Heart left ventricle (tissue), 16 donors: ENCODE measurements around the gene NTRK2. TPM values are rescaled to one million over a fixed set of nuclear protein-coding genes. Genes with fewer than 3 reads are reported as not detected.

Experiments used
- ATAC-seq, 4 donors: fragments of 200-7000 bp; cut with Tn5 transposase; one replicate each; pipeline ENCODE4 v1.9.1; 2020 to 2022; ENCODE audit warnings: moderate library complexity in 4 of 4, mild to moderate bottlenecking in 3 of 4, moderate number of reproducible peaks in 1 of 4
- DNase-seq, 5 donors: peaks; one replicate each; pipeline ENCODE4 v3.0.0-alpha.2; 2020
- H3K27ac ChIP-seq, 12 donors: fragments of 200-600 bp; sonication (generic) in 4 of 12; one replicate each; pipeline versions ENCODE4 v1.5.0 to v1.8.0; 2016 to 2022; ENCODE audit warnings: mild to moderate bottlenecking in 2 of 12
- H3K27me3 ChIP-seq, 9 donors: fragments of 200-600 bp; sonication (generic) in 2 of 9; one replicate each; pipeline versions ENCODE4 v1.5.1 to v1.8.0; 2016 to 2022; ENCODE audit warnings: mild to moderate bottlenecking in 3 of 9
- H3K36me3 ChIP-seq, 9 donors: fragments of 200-600 bp; sonication (generic) in 2 of 9; one replicate each; pipeline versions ENCODE4 v1.5.0 to v1.8.0; 2018 to 2022; ENCODE audit warnings: mild to moderate bottlenecking in 2 of 9
- H3K4me1 ChIP-seq, 12 donors: fragments of 200-600 bp; sonication (generic) in 4 of 12; one replicate each; pipeline versions ENCODE4 v1.5.0 to v1.8.0; 2016 to 2022; ENCODE audit warnings: mild to moderate bottlenecking in 3 of 12
- H3K4me3 ChIP-seq, 12 donors: fragments of 200-600 bp; sonication (generic) in 4 of 12; one replicate each; pipeline versions ENCODE4 v1.5.0 to v1.8.0; 2017 to 2022; ENCODE audit warnings: mild to moderate bottlenecking in 9 of 12, moderate library complexity in 4 of 12
- H3K9me3 ChIP-seq, 12 donors: fragments of 200-600 bp; sonication (generic) in 4 of 12; one replicate each; pipeline versions ENCODE4 v1.5.0 to v1.8.0; 2016 to 2022; ENCODE audit warnings: mild to moderate bottlenecking in 1 of 12
- POLR2A ChIP-seq, 2 donors: fragments of 450-650 bp; IDR thresholded peaks; one replicate each; pipeline ENCODE4 v1.6.1; 2017; ENCODE audit warnings: antibody characterized with exemption in 2 of 2, mild to moderate bottlenecking in 2 of 2, moderate library complexity in 2 of 2
- WGBS, 4 donors: extraction: QIAGEN DNeasy Blood & Tissue Kit in 2 of 4; methylation state at CpG; one replicate each; pipeline versions ENCODE4 v1.1.5 to v1.1.7; 2013 to 2018; 5-methylcytosine and 5-hydroxymethylcytosine counted together
- intact Hi-C, 10 donors: fragments of 100-400 bp; cut with DNase I; formaldehyde crosslinking; loops; one replicate each; pipeline versions ENCODE4 v1.11.1 to v1.14.2; 2022
- polyA plus RNA-seq, 2 donors: library from polyadenylated mRNA; stranded (reverse); fragments of 200-250 nt; gene quantifications; one replicate each; pipeline ENCODE4 v1.2.3, GENCODE V29; 2013
- total RNA-seq, 9 donors: library from RNA; depleted of rRNA in 2 of 9; stranded (reverse); fragments of >200 nt in 2 of 9; fragmentation: NEBNext Ultra II Directional in 3 of 9; extraction: Animal tissue kit (Norgen Biotek cat#: 25700) in 3 of 9; gene quantifications; one replicate each; pipeline versions ENCODE4 v1.1.0 to v1.2.4, GENCODE V29; 2016 to 2023
- TF ChIP-seq, protein P1 (sequence below), 12 donors: fragments of 200-600 bp; sonication (generic) in 4 of 12; IDR thresholded peaks; one replicate each; pipeline versions ENCODE4 v1.5.0 to v1.8.0; 2018 to 2022; ENCODE audit warnings: antibody characterized with exemption in 12 of 12, mild to moderate bottlenecking in 5 of 12
- donor health status: ischemic (EF 13 %, LVEDD 7.1; RV severe dilation, severe dysfunction).
- donor health status: healthy with polysubstance abuse.
- donor health status: DM: no; HTN: yes; CAD: no.
- donor health status: DM: no; HTN: no; CAD: no.
- donor health status: ischemic (EF 25% LVEDD 6.9; RV normal size, moderate dysfunction).
- donor health status: ischemic (EF 25% LVEDD 5.7; RV mildly dilated, moderate dysfunction).
- donor health status: healthy.
- donor health status: DM: yes; HTN: yes; CAD: no.
- donor health status: ischemic (EF 35%, LVEDD 5.7; RV mildly dilated, moderate dysfunction).
- donor health status: nonischemic (EF 11% LVEDD 7.7; RV severe dilation, severe dysfunction).
- donor health status: DM: yes; HTN: yes; CAD: no.
- donor health status: PGD.
- donor health status: ischemic (EF 29% LVEDD 5.4; RV normal size, mild dysfunction).
- donor health status: nonischemic (EF 23%, LVEDD 6.1; RV moderate dilation, normal function).

The NTRK2 gene
- total and polyA plus RNA-seq, 11 donors, result 0.86 to 16.0 (median 2.4) TPM

DNA sequence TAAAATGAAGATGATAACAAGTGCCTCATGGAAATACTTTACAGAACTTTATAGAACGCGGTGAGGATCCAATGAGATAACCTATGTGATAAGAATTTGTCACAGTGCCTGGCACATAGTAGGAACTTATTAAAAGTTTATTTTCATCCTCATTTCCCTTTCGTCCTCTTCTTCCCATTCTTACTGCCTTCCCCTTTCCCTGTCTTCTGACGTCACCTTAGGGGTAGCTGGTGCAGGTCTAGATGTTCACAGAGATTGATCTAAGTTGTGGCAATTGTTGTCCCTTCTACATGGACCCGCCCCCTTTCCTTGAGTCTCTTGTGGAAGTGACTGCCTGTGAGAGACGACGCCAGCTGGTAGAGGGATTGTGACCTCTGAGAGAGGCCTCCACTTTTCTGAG lies 46.5 kb upstream of the NTRK2 start:
- intact Hi-C loops, result no loop called here
- Histone ChIP-seq H3K27ac (no peak overlapping the region), H3K9me3 (peaks cover 0 to 3% (median 0%) of the 10 kb centered on the region in 12 donors), H3K36me3 (no peaks in the 10 kb centered on the region), H3K4me1 (no peaks in the 10 kb centered on the region), H3K27me3 (peaks cover 0 to 5% (median 0%) of the 10 kb centered on the region in 9 donors), H3K4me3 (no peak overlapping the region)
- DNase-seq (no peak), ATAC-seq (no peak)
- 73 to 79% (median 76%) methylated on average over 7 of the region's 7 CpGs for WGBS, 4 donors
- TF ChIP-seq, protein P1, sequence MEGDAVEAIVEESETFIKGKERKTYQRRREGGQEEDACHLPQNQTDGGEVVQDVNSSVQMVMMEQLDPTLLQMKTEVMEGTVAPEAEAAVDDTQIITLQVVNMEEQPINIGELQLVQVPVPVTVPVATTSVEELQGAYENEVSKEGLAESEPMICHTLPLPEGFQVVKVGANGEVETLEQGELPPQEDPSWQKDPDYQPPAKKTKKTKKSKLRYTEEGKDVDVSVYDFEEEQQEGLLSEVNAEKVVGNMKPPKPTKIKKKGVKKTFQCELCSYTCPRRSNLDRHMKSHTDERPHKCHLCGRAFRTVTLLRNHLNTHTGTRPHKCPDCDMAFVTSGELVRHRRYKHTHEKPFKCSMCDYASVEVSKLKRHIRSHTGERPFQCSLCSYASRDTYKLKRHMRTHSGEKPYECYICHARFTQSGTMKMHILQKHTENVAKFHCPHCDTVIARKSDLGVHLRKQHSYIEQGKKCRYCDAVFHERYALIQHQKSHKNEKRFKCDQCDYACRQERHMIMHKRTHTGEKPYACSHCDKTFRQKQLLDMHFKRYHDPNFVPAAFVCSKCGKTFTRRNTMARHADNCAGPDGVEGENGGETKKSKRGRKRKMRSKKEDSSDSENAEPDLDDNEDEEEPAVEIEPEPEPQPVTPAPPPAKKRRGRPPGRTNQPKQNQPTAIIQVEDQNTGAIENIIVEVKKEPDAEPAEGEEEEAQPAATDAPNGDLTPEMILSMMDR (IDR thresholded peaks at IDR 0.05), result no peak
- no peak for TF ChIP-seq POLR2A (IDR thresholded peaks at IDR 0.05)

- H3K27me3 ChIP-seq, result peaks cover 0 to 3% (median 0%) of the 10 kb centered on the region in 9 donors
- TF ChIP-seq POLR2A (IDR thresholded peaks at IDR 0.05), result no peak
- TF ChIP-seq, protein P1 (IDR thresholded peaks at IDR 0.05), result no peak
- H3K36me3 ChIP-seq, result no peaks in the 10 kb centered on the region
- peaks cover 0 to 13% (median 7%) of the 10 kb centered on the region in 12 donors for H3K9me3 ChIP-seq
- peaks cover 0 to 5% (median 0%) of the 10 kb centered on the region in 12 donors for H3K4me1 ChIP-seq
- H3K4me3 ChIP-seq, result no peak overlapping the region
- DNase-seq (no peak), ATAC-seq (no peak)
- intact Hi-C loops, result no loop called here
- no peak overlapping the region for H3K27ac ChIP-seq
- 75 to 88% (median 83%) methylated on average over 1 of the region's 1 CpG for WGBS, 4 donors
These were observed 33.1 kb upstream of the NTRK2 start for GRCh38 chr9:84636436-84636835.

DNA sequence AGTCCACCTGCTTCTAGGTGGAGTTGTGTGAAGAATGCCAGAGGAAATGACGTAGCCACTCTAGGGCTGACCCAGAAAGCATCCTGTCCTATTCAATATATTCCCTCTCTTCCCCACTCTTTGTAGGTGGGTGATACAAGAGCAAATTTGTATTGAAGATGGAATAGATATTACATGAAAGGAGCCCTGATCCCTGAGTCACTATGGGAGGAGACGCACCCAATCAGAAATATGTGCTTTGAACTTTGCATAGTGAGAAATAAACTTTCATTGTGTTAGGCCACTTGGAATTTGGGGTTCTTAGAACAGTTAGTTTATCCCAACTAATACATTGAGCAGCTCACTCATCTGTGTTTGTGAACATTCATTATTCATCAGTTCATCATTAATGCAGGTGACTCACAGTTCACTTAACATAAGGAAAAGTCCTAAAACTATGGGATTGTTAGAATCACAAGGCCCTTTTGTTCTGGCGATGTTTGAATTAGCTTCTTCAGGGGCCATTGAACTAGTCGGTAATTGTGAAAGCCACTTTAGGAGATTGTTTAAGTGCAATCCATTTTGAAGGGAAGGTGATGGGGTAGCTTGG lies 26.9 kb upstream of the NTRK2 start:
- TF ChIP-seq, protein P1 (IDR thresholded peaks at IDR 0.05), result no peak
- no peak for TF ChIP-seq POLR2A (IDR thresholded peaks at IDR 0.05)
- no peaks in the 10 kb centered on the region for H3K27me3 ChIP-seq
- H3K9me3 ChIP-seq, result peaks cover 0 to 13% (median 7%) of the 10 kb centered on the region in 12 donors
- H3K4me3 ChIP-seq, result no peak overlapping the region
- H3K36me3 ChIP-seq, result no peaks in the 10 kb centered on the region
- intact Hi-C loops, result no loop called here
- ATAC-seq, result no peak
- H3K4me1 ChIP-seq, result no peaks in the 10 kb centered on the region
- H3K27ac ChIP-seq, result no peak overlapping the region
- DNase-seq, result no peak
- 86 to 90% (median 90%) methylated on average over 4 of the region's 4 CpGs for WGBS, 4 donors

DNA sequence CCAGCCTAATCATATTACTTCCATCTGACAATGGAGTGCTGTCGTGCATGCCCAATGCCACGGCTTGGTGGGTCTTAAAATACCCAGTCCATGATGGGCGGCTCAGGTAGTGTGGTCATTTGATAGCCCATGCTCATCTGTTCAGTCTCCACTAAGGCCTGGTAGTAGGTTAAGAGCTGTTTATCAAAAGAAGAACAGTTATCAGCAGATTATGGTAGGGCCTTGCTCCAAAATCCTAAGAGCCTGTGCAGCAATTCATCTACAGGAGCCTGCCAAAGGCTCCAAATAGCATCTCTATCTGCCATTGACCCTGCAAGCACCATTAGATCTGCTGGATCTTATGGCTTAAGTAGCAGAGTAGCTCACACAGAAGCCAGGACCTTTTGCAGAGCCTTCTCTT lies 21.8 kb upstream of the NTRK2 start:
- 50 to 65% (median 57%) methylated on average over 3 of the region's 3 CpGs for WGBS, 4 donors
- Histone ChIP-seq H3K27ac (no peak overlapping the region), H3K4me1 (no peaks in the 10 kb centered on the region), H3K4me3 (no peak overlapping the region), H3K36me3 (no peaks in the 10 kb centered on the region), H3K9me3 (no peaks in the 10 kb centered on the region), H3K27me3 (no peaks in the 10 kb centered on the region)
- peak in 1 of 4 donors; percentile 39 for ATAC-seq
- intact Hi-C loops, result no loop called here
- no peak for DNase-seq
- TF ChIP-seq POLR2A (IDR thresholded peaks at IDR 0.05), result no peak
- TF ChIP-seq, protein P1 (IDR thresholded peaks at IDR 0.05), result no peak
